ENCODE results near the gene PNPO.

Gene PNPO

DNA sequence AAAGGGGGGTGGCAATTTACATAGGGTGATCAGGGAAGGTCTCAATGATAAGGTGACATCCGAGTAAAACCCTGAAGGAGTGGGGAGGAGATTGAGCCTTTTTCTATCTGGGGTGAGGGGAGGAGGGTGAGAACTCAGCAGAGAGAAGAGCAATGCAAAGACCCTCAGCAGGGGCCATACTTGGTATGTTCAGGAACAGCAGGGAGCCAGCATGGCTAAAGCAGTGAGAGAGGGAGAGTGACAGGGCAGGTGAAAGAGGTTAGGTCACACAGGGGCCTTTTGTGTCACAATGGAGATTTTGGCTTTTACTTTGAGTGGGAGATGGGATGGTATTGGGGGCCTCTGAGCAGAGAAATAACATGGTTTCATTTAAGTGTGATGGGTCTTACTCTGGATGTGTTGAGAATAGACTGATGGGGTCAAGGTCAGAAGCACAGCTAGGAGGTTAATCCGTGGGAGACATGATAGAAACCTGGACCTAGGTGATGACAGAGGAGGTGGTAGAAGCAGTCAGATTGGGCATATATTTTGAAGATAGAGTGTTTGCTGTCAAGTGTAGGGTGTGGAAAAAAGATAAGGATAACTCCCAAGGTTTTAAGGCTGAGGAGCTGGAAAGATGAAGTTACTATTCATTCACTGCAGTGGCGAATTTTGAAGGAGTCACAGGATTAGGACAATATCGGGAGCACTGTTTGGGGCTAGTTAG, 39.2 kb upstream of the PNPO start:
- WGBS, 2 experiments (ENCODE audit: insufficient coverage in 2 of 2) = 41 to 56% methylated on average over 4 of the region's 4 CpGs

DNA sequence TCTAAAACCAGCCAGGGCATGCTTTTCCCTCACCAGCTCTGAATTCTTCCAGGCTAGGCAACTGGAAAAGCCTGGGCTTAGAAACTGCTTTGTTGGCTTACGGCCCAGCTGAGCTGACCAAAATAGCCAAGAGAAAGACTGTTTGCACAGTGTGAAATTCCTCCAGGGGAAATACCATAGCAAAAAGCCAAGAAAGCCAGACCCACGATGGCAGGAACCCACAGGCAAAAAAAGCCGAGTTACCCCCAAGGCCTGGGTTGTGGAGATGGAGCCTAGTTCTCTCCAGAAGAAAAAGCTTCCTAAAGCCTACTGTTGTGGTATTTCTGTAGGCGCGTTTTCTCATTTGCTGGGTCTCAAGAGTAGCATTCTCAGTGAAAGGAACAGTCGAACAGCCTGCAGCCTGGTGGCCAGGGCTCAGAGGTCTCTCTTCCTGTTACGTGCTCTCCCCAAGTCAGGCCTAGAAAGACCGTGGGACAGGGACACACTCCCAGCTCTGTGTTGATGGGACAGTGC, 36.1 kb upstream of the PNPO start:
- H3K9me3 ChIP-seq (ENCODE audit: control insufficient read depth, low read length) = no peaks in the 10 kb centered on the region
- no peak overlapping the region for H3K4me3 ChIP-seq (ENCODE audit: extremely low read depth, insufficient read depth, low read length, poor library complexity, severe bottlenecking)
- peak overlapping the region; percentile 41 for H3K27ac ChIP-seq (ENCODE audit: low read depth, low read length, severe bottlenecking)
- 84 to 88% methylated on average over 8 of the region's 8 CpGs for WGBS, 2 experiments (ENCODE audit: insufficient coverage in 2 of 2)
- H3K36me3 ChIP-seq (ENCODE audit: control insufficient read depth, insufficient read depth, low read length) = peaks cover 3% of the 10 kb centered on the region
- H3K4me1 ChIP-seq (ENCODE audit: control insufficient read depth, insufficient read depth, low read length, poor library complexity, severe bottlenecking) = peaks cover 4% of the 10 kb centered on the region

More for the DNA sequence above, 39.2 kb upstream of the PNPO start:
- H3K27ac ChIP-seq (ENCODE audit: low read depth, low read length, severe bottlenecking) = no peak overlapping the region
- peaks cover 4% of the 10 kb centered on the region for H3K4me1 ChIP-seq (ENCODE audit: control insufficient read depth, insufficient read depth, low read length, poor library complexity, severe bottlenecking)
- H3K4me3 ChIP-seq (ENCODE audit: extremely low read depth, insufficient read depth, low read length, poor library complexity, severe bottlenecking) = no peak overlapping the region
- peaks cover 19% of the 10 kb centered on the region for H3K36me3 ChIP-seq (ENCODE audit: control insufficient read depth, insufficient read depth, low read length)
- H3K9me3 ChIP-seq (ENCODE audit: control insufficient read depth, low read length) = no peaks in the 10 kb centered on the region

DNA sequence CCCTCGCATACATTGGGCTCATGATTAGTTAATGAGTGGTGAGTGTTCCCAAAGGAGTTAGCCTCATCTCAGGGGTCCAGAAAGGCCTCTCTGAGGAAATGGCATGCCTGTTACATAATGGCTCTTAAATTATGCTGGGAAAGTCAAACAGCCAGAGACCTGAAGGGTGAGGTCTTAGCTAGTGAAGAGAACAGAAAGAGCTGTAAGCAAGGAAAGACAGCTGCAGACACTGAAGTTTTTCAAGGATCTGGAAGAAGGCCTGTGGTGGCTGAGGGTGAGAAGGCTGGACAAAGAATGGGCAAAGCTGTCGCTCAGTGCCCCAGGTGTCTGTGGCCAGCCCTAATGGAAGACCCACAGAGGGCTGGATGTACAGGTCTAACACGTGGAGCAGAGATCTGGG, 34.9 kb upstream of the PNPO start:
- WGBS, 2 experiments (ENCODE audit: insufficient coverage in 2 of 2) = 92 to 100% methylated on average over 3 of the region's 3 CpGs
- no peaks in the 10 kb centered on the region for H3K9me3 ChIP-seq (ENCODE audit: control insufficient read depth, low read length)
- peaks cover 3% of the 10 kb centered on the region for H3K36me3 ChIP-seq (ENCODE audit: control insufficient read depth, insufficient read depth, low read length)
- H3K4me3 ChIP-seq (ENCODE audit: extremely low read depth, insufficient read depth, low read length, poor library complexity, severe bottlenecking) = no peak overlapping the region
- no peak overlapping the region for H3K27ac ChIP-seq (ENCODE audit: low read depth, low read length, severe bottlenecking)
- peaks cover 4% of the 10 kb centered on the region for H3K4me1 ChIP-seq (ENCODE audit: control insufficient read depth, insufficient read depth, low read length, poor library complexity, severe bottlenecking)

DNA sequence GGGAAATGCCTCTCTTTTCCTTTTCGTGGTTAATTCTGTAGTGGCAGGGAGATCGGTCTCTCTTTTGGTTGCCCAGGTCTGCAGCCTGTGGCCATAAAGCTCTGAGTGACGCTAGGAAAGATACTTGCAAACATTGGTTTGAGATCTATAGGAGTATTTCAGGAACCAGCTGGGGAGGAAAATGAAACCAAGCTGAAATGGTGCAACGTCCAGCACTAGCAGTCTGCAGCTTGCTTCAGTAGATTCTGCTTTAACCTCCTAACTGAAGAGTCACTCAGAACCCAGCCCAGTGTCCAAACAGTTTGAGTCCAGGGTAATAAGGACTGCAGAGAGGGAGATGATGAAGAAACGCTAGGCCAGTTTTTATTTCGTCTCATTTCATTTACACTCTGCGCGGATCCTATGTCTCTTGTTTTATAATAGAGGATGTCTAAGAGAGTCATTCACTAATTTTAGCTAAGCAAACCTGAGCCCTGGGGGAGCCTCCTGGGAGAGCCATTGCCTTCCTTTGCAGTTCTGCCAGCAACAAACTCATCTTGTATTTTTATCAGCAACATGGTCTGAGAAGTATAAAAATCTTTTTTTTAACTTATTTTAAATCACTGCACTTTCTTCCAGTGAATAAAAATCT, 33.3 kb upstream of the PNPO start:
- Histone ChIP-seq H3K9me3 (ENCODE audit: control insufficient read depth, low read length) (no peaks in the 10 kb centered on the region), H3K4me1 (ENCODE audit: control insufficient read depth, insufficient read depth, low read length, poor library complexity, severe bottlenecking) (no peaks in the 10 kb centered on the region), H3K27ac (ENCODE audit: low read depth, low read length, severe bottlenecking) (no peak overlapping the region), H3K36me3 (ENCODE audit: control insufficient read depth, insufficient read depth, low read length) (no peaks in the 10 kb centered on the region), H3K4me3 (ENCODE audit: extremely low read depth, insufficient read depth, low read length, poor library complexity, severe bottlenecking) (no peak overlapping the region)
- WGBS, 2 experiments (ENCODE audit: insufficient coverage in 2 of 2) = 92 to 100% methylated on average over 2 to 6 of the region's 8 CpGs

DNA sequence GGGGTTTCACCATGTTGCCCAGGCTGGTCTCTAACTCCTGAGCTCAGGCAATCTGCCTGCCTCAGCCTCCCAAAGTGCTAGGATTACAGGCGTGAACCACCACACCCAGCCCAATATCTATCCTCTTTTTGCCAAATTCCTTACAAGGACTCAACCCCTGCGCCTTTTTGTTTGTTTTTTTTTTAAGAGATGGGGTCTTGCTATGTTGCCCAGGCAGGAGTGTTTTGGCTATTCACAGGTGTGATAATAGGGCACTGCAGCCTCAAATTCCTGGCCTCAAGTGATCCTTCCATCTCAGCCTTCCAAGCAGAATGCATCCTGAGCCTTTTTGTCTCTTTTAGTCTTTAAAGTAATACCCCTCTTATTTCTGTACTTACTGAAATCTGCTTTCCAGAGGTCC, 28.3 kb upstream of the PNPO start:
- H3K27ac ChIP-seq (ENCODE audit: low read depth, low read length, severe bottlenecking) = no peak overlapping the region
- no CpG with 5 or more reads among the region's 2 CpGs for WGBS, 2 experiments (ENCODE audit: insufficient coverage in 2 of 2)
- no peak overlapping the region for H3K4me3 ChIP-seq (ENCODE audit: extremely low read depth, insufficient read depth, low read length, poor library complexity, severe bottlenecking)
- H3K4me1 ChIP-seq (ENCODE audit: control insufficient read depth, insufficient read depth, low read length, poor library complexity, severe bottlenecking) = no peaks in the 10 kb centered on the region
- peaks cover 21% of the 10 kb centered on the region for H3K36me3 ChIP-seq (ENCODE audit: control insufficient read depth, insufficient read depth, low read length)
- H3K9me3 ChIP-seq (ENCODE audit: control insufficient read depth, low read length) = no peaks in the 10 kb centered on the region

DNA sequence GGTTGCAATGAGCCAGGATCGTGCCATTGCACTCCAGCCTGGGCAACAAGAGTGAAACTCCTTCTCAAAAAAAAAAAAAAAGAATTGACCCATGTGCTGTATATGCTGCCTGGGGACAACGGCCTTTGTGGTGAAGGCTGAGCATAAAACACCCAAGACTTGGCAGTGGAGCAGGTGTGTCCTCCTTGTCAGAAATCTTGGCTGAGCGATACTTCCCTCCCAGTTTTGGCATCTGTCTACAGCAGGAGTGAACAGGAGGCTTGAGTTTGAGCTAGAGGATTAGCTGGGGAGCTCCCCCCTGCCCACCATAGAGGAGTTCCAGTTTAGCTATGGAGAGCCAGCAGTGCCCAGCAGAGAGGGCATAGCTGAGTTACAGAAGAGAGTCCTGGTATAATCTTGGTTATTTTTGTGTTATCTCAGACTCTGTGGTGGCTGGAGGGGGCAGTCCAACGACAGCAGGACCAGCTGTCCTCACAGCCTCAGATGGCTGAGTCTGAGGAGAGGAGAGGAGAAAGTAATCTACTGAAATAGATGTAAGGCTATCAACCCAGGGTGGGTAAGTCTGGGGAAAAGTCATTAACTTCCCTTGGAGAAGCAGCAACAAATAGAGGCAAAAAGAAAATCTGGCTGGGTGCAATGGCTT, 26.9 kb upstream of the PNPO start:
- no peak overlapping the region for H3K4me3 ChIP-seq (ENCODE audit: extremely low read depth, insufficient read depth, low read length, poor library complexity, severe bottlenecking)
- peaks cover 25% of the 10 kb centered on the region for H3K36me3 ChIP-seq (ENCODE audit: control insufficient read depth, insufficient read depth, low read length)
- H3K27ac ChIP-seq (ENCODE audit: low read depth, low read length, severe bottlenecking) = no peak overlapping the region
- WGBS, 2 experiments (ENCODE audit: insufficient coverage in 2 of 2) = 87 to 93% methylated on average over 3 to 4 of the region's 4 CpGs
- H3K4me1 ChIP-seq (ENCODE audit: control insufficient read depth, insufficient read depth, low read length, poor library complexity, severe bottlenecking) = no peaks in the 10 kb centered on the region
- H3K9me3 ChIP-seq (ENCODE audit: control insufficient read depth, low read length) = no peaks in the 10 kb centered on the region

DNA sequence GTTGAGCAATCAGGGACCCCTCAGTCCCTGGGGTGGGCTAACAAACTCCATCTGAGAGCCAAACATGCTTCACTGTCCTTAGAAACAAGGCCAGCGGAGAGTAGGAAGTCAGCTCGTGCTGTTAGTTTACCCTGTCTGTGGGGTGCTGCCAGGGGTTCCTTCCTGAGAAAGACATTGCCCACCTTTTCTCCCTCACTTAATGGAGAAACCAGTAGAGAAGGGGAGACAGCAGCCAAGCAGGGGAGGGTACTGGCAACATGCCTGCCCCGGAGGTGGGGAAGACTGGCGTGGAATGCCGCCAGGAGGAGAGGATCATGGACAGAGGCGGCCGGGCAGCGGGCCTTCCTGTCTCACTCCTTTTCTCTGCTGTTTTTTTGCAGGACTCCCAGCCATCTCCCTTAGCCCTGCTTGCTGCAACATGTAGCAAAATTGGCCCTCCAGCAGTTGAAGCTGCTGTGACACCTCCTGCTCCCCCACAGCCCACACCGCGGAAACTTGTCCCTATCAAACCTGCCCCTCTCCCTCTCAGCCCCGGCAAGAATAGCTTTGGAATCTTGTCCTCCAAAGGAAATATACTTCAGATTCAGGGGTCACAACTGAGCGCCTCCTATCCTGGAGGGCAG, 25.5 kb upstream of the PNPO start:
- no peak overlapping the region for H3K27ac ChIP-seq (ENCODE audit: low read depth, low read length, severe bottlenecking)
- WGBS, 2 experiments (ENCODE audit: insufficient coverage in 2 of 2) = 98 to 100% methylated on average over 7 to 10 of the region's 12 CpGs
- no peak overlapping the region for H3K4me3 ChIP-seq (ENCODE audit: extremely low read depth, insufficient read depth, low read length, poor library complexity, severe bottlenecking)
- no peaks in the 10 kb centered on the region for H3K4me1 ChIP-seq (ENCODE audit: control insufficient read depth, insufficient read depth, low read length, poor library complexity, severe bottlenecking)
- peaks cover 25% of the 10 kb centered on the region for H3K36me3 ChIP-seq (ENCODE audit: control insufficient read depth, insufficient read depth, low read length)
- H3K9me3 ChIP-seq (ENCODE audit: control insufficient read depth, low read length) = no peaks in the 10 kb centered on the region

DNA sequence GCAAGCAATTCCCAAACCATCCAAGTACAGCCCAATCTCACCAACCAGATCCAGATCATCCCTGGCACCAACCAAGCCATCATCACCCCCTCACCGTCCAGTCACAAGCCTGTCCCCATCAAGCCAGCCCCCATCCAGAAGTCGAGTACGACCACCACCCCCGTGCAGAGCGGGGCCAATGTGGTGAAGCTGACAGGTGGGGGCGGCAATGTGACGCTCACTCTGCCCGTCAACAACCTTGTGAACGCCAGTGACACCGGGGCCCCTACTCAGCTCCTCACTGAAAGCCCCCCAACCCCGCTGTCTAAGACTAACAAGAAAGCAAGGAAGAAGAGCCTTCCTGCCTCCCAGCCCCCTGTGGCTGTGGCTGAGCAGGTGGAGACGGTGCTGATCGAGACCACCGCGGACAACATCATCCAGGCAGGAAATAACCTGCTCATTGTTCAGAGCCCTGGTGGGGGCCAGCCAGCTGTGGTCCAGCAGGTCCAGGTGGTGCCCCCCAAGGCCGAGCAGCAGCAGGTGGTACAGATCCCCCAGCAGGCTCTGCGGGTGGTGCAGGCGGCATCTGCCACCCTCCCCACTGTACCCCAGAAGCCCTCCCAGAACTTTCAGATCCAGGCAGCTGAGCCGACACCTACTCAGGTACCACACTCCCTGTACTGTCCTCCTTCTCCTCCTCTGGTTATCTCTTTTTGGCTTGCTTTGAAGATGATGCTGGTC, 24.7 kb upstream of the PNPO start:
- Histone ChIP-seq H3K27ac (ENCODE audit: low read depth, low read length, severe bottlenecking) (no peak overlapping the region), H3K9me3 (ENCODE audit: control insufficient read depth, low read length) (no peaks in the 10 kb centered on the region), H3K36me3 (ENCODE audit: control insufficient read depth, insufficient read depth, low read length) (peaks cover 28% of the 10 kb centered on the region), H3K4me3 (ENCODE audit: extremely low read depth, insufficient read depth, low read length, poor library complexity, severe bottlenecking) (no peak overlapping the region), H3K4me1 (ENCODE audit: control insufficient read depth, insufficient read depth, low read length, poor library complexity, severe bottlenecking) (no peaks in the 10 kb centered on the region)
- 79 to 97% methylated on average over 8 to 12 of the region's 19 CpGs for WGBS, 2 experiments (ENCODE audit: insufficient coverage in 2 of 2)

DNA sequence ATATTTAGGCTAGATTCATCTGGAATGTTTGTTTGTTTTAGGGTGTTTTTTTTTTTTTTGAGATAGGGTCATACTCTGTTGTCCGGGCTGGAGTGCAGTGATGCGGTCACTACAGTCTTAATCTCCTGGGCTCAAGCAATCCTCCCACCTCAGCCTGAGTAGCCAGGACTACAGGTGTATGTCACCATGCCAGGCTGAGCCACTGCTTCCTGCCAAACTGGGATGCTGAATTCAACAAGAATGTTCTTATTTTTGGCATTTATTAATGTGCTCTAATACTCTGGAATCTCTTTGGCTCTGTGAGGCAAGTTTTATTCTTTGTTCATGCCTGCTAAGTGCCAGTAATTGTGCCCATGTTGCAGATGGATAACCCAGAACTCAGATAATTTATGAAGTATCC, 23.8 kb upstream of the PNPO start:
- 94% methylated on average over 2 of the region's 2 CpGs; no CpG with 5 or more reads in 1 of the 2 experiments for WGBS, 2 experiments (ENCODE audit: insufficient coverage in 2 of 2)
- no peak overlapping the region for H3K27ac ChIP-seq (ENCODE audit: low read depth, low read length, severe bottlenecking)
- H3K4me1 ChIP-seq (ENCODE audit: control insufficient read depth, insufficient read depth, low read length, poor library complexity, severe bottlenecking) = no peaks in the 10 kb centered on the region
- no peak overlapping the region for H3K4me3 ChIP-seq (ENCODE audit: extremely low read depth, insufficient read depth, low read length, poor library complexity, severe bottlenecking)
- no peaks in the 10 kb centered on the region for H3K9me3 ChIP-seq (ENCODE audit: control insufficient read depth, low read length)
- peaks cover 34% of the 10 kb centered on the region for H3K36me3 ChIP-seq (ENCODE audit: control insufficient read depth, insufficient read depth, low read length)

DNA sequence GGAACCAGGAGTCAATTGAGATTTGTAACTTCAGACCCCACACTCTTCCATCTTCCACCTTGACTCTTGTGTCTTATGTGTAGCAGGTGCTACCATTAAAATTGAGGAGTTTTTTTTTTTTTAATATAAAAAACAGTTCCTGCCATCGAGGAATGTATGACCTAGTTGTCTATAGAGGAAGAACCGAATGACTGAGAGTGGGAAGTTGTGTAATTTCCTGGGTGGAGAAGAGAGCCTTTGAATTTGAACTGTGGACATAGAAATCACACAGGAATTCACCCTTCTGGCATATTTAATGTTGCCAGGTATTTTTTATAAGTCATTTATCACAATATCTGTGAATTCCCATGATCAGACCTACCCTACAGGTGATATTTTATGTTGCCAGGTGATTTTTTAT, 23.4 kb upstream of the PNPO start:
- Histone ChIP-seq H3K4me1 (ENCODE audit: control insufficient read depth, insufficient read depth, low read length, poor library complexity, severe bottlenecking) (no peaks in the 10 kb centered on the region), H3K36me3 (ENCODE audit: control insufficient read depth, insufficient read depth, low read length) (peaks cover 36% of the 10 kb centered on the region), H3K4me3 (ENCODE audit: extremely low read depth, insufficient read depth, low read length, poor library complexity, severe bottlenecking) (no peak overlapping the region), H3K9me3 (ENCODE audit: control insufficient read depth, low read length) (no peaks in the 10 kb centered on the region), H3K27ac (ENCODE audit: low read depth, low read length, severe bottlenecking) (no peak overlapping the region)
- no CpG with 5 or more reads among the region's 2 CpGs for whole genome bisulfite sequencing, 2 experiments (ENCODE audit: insufficient coverage in 2 of 2)

All from mesodermal cell (in vitro differentiated cells).